ENCODE measurements around the gene ORC4.
A peak's percentile ranks its signal among the peaks of the same experiment; 100 is the strongest.

Gene ORC4

DNA sequence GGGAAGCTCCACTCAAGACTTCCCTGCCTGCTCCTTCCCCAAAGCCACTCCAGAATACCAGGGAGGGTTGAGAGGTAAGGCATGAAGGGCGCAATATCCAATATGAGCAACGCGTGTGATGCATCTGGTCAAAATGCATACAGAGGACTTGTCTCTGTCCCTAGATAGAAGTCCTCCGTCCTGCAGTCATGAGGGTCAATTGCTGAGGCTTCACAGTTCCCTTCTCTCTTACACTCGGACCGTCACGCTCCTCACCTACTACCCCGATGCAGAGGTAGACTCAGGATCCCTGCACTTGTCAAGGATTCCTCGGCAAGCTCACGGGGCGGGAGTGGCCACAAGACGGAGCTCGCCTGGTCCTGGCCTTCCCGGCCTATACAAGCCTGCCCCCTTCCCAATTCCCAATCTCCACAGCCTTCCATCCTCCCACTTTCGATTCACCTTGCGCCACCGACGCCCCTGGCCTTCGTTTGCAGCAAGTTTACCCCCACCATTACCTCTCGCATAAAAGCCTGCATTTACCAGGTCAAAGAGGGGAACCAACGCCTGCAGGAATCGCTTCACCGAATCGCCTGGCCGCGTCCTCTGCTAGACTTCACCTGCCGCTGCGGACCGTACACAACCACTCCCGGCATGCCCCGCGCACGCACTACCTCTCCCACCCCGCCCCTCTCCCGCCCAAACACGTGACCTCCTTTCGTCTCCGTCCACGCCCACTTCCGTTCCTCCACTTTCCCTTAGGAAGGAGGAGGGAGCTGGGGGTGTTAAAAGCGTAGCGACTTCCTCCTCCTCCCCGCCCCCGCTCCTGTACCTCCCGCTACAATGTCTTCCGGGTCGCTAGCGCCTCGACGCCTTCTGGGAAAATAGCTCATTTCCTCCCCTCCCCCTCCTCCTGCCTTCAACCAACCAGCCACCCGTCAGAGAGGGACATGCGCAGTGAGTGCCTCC is at the start of gene ORC4:
Gene ORC4 (minus strand): TSS at position 627 of the 948 bp plus-strand sequence. CDS start 44,779 bp downstream, outside the sequence.
- DNase-seq = peak; percentile 90

DNA sequence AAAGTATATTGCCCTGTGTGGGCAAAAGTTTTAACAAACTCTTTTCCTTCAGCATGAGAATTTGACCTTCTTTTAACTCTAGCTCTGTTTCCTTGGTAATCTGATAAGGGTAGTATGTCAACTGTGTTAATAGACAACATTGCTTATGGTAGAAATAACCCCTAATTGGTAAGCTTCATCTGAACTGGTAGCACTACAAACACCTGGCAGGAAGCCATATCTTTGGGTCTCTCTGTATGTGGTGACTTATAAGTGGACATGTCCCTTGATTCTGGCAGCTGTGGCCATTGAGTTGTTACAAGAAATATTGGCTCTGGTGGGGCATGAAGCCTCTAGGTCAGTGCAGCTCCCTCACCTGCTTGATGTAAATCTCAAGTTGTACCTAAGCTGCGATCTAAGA is 47.3 kb upstream of the ORC4 start:
- DNase-seq = peak; percentile 21

DNA sequence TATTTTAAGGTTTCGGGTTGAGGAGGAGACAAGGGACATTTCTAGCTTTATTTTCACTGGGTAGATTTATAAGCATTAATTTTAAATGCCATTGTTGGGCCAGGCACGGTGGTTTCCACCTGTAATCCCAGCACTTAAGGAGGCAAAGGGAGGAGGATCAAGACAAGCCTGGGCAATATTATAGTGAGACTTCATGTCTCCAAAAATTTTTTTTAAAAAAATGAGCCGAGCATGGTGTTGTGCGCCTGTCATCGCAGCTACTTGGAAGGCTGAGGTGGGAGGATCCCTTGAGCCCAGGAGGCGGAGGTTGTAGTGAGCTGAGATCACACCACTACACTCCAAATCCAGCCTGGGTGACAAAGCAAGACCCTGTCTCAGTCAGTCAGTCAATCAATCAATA is 45.4 kb upstream of the ORC4 start:
- no peak for DNase-seq

DNA sequence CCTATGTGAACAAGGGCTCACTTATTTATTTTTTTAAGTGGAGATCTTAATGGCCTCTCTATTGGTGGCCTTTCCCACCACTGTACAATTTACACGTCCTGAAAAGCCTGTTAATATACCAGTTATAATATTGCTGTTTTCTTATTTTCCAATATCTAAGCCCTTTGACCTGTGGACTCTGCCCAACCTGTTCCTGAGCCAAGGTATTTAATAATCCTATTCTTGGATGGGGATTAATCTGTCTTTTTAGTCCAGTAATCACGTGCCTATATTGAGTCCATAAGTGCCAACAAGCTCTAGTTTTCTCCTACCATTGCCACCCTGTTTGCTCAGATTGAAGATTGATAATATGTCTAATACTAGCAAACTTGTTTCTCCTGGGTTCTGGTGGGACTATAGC is 43.1 kb upstream of the ORC4 start:
- DNase-seq = no peak

DNA sequence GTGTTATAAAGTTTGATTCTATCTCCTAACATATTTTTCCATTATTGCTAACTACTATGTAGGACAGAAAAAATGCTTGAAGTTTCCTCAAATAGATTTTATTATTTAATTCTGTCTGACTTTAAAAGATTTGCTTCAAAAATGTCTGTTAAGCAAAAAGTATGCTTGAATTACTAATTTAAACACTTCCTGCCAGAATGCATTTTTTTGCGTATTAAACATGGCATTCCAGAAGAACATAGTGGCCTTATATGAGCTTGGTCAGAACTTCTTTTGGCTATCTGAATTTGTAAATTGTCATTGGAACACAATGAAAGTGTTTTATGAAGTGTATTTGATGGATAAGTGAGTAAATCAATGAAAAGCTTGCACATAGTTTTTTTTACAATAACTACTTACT is 38.1 kb upstream of the ORC4 start:
- no peak for DNase-seq

DNA sequence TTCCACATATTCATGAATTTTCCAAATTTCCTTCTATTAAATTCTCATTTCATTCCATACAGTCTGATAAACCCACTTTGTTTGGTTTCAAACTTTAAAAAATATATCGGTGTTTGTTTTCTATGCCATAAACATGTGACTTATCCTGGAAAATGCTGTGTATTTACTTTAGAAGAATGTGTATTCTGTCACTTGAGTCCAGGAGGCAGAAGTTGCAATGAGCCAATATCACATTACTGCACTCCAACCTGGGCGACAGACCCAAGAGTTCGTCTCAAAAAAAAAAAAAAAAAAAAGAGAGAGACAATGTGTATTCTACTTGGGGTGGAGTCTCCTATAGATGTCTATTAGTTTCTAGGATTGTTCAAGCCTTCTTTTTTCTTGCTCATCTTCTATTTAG is 32.1 kb upstream of the ORC4 start:
- peak; percentile 6 for DNase-seq

DNA sequence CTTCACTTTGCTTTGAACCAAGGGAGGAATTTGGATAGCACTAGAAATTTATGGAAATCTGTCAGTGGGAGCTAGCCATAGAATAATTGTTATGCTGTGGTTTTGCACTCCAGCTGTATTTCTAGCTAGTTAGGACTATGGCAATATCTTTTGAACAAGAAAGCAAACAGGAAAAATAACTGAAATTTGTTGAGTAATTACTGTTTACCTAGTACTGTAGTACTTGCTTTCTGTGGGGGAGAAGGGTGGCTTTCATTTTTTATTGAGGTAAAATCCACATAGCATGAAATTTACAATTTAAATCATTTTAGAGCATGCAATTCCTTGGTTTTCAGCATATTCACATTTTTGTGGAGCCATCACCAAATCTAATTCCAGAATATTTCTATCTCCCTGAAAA is 28.7 kb upstream of the ORC4 start:
- DNase-seq = no peak

- no peak for DNase-seq
These were observed 28.1 kb upstream of the ORC4 start for GRCh38 chr2:148048475-148049221.

DNA sequence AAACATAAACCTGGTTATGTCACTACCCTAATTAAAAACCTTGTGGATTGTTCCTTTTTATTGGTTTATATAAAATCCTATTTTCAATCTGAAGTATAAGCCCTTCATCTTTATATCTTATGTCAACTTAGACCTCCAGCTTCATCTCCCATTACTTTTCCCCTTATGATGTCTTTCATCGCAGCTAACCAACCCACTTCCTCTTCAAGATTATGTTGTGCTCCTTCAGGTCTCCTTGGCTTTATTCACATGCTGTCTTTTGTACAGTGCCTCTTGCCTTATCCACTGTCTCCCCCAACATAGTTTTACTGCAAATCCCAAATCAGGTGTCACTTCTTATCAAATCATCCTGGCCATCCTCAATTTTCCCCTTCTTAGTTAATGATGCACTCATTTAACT is 26.3 kb upstream of the ORC4 start:
- DNase-seq = no peak

DNA sequence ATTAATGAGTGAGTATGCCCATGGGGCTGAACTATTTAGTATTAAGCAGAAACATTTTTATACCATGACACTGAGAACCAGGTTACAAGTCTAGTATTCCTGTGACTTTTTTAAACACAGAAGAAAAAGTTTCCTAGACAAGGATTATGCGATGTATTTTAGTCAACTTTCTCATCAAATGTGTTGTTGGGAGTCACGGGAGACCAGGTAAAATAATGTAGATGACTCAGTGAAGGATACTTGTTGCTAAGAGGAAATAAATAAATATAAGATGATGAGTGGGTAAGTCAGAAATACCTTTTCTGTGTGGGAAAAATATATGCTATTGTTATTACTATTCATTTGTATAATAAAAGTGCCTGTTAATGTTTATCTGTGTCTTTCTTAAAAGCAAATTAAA is 23.8 kb upstream of the ORC4 start:
- DNase-seq = no peak

GRCh38 chr2:148042219-148042618 is 21.7 kb upstream of the ORC4 start:
- no peak for DNase-seq

DNA sequence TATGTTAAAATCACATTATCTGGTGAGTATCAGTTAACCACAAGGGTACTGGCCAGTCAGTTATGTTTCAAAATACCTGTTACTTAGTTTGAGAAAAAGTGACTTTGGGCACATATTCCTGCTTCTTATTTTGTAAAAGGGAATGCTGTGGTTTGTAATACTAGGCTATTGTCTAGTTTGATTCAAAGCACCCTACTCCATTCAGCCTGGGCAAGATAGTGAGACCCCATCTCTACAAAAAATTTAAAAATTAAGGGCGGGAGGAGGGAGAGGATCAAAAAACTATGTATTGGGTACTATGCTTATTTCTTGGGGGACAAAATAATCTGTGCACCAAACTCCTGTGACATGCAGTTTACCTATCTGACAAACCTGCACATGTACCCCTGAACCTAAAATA is 19.2 kb upstream of the ORC4 start:
- DNase-seq = no peak

GRCh38 chr2:148032215-148032614 is 11.7 kb upstream of the ORC4 start:
- DNase-seq = no peak

DNA sequence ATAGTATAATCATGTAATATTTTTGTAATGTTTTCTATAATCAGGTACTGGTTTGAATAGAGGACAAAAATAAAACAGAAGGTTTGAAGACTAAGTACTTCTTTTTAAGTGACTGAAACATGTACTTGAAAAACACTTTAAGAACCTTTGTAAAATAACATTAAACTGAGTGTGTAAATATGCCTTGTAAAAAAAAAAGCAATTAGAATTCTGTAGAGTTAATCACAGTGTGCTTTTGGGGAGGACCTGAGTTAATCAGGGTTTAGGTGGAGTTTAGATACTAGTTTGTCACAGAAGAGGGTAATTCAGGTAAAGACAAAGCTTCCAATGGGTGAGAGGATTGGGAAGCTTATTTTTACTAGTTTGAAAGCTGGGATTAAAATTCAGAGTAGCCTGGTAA is 10.6 kb upstream of the ORC4 start:
- DNase-seq = no peak

- no peak for DNase-seq
These were observed 8.2 kb upstream of the ORC4 start for GRCh38 chr2:148028781-148029180.

GRCh38 chr2:148027822-148028221 is 7.3 kb upstream of the ORC4 start:
- no peak for DNase-seq

GRCh38 chr2:148026573-148026972 is 6.0 kb upstream of the ORC4 start:
- no peak for DNase-seq

DNA sequence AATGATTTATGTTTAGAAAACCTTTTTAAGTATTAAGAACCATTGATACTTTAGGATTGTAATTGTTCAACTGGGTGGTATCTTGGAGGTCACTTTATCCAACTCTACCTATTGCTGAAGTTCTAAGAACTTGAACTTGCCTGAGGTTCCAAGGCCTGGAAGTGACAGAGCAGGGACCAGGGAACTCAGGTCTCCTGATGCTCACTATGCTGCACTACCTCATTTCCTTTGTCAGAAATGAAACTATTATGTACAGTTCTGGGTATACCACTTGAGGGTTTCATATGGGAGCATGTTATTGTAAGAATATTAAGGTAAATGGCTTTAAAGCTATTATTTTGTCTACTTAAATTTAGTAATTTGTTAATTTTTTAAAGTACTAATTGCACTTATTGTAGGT is 3.3 kb upstream of the ORC4 start:
- DNase-seq = no peak

GRCh38 chr2:148022882-148023281 is 2.3 kb upstream of the ORC4 start:
- DNase-seq = no peak

DNA sequence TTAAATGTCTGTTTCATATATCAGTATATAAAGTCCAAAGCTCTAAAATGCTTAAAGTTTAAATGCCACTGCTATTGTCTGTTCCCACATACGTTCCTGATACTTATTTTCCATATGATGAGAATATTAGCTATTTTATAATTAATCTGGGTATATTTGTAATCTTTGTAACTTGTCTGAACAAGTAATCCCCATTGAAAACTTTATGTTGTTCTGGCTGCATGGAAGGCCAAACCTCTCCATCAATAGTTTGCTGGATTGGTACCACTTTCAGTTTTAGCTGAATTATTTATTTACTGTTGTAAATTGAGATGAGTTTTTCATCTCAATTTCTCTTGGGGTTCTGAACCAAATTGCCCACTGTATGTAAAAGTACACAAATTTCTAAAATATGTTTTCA is 1.8 kb upstream of the ORC4 start:
- DNase-seq = no peak

DNA sequence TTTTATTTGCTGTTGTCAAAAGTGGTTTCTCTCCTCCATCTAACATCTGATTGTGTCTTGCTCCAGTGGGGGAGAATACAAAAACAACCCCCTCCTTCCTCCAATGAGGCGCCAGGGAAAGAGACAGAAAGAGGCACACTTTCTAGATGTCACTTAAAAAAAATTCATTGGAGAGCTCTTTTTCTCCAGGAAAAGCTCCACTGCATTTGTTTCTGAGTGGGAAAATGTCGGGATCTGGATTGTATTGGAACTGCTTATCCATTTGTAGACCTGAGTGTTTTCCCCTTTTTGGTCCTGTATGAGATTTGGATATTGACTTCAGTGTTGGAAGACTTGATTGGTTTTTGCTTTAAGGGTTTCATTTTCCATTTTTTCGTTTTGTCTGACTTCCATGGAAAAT is 1.3 kb upstream of the ORC4 start:
- no peak for DNase-seq

GRCh38 chr2:148021059-148021861 is 723 bp upstream of the ORC4 start, which contains the start of gene MBD5:
MBD5 (plus strand) TSS chr2:148021091.
- DNase-seq = no peak

GRCh38 chr2:148014616-148015015 is 5.9 kb downstream of the ORC4 start:
- DNase-seq = no peak
